ENCODE data around the gene UCHL3. TPM values are rescaled to one million over a fixed set of nuclear protein-coding genes. Genes with fewer than 3 reads are reported as not detected.
A peak's percentile ranks its signal among the peaks of the same experiment; 100 is the strongest.

The UCHL3 gene
- total RNA-seq, 1 experiment from 2014 or later = 50.8 TPM

GRCh38 chr13:75636436-75637180 is 87.0 kb downstream of the UCHL3 start:
- Histone ChIP-seq H3K4ac (ENCODE audit: low read depth, low read length) (no peak overlapping the region), H3K9me3 (ENCODE audit: control insufficient read depth, low read depth, low read length) (no peaks in the 10 kb centered on the region), H3K18ac (ENCODE audit: insufficient read length, low read depth, low read length) (peak overlapping the region; percentile 43), H3K56ac (ENCODE audit: insufficient read length, low read depth, low read length) (no peak overlapping the region), H3K4me2 (ENCODE audit: insufficient read depth, insufficient read length, low read length) (peak overlapping the region; percentile 73), H3K27ac (ENCODE audit: insufficient read length, low read depth, low read length) (no peak overlapping the region), H2AFZ (ENCODE audit: low read length) (no peak overlapping the region), H4K8ac (replicated peaks; ENCODE audit: insufficient read length, low read depth, low read length) (no peak overlapping the region), H3K23me2 (ENCODE audit: insufficient read length, low read depth, low read length, poor library complexity, severe bottlenecking) (peaks cover 12% of the 10 kb centered on the region), H3K79me1 (ENCODE audit: insufficient read depth, low read depth, low read length, poor library complexity, severe bottlenecking) (no peaks in the 10 kb centered on the region), H4K5ac (ENCODE audit: insufficient read length, low read depth, low read length) (no peak overlapping the region), H4K91ac (ENCODE audit: insufficient read length, low read depth, low read length) (no peak overlapping the region), H3K14ac (ENCODE audit: insufficient read depth, low read length) (peak overlapping the region; percentile 68), H3K9ac (ENCODE audit: extremely low read depth, insufficient read length, low read length) (peak overlapping the region; percentile 40), H2BK120ac (ENCODE audit: low read depth, low read length, poor library complexity, severe bottlenecking) (no peak overlapping the region), H3K23ac (ENCODE audit: insufficient read length, low read depth, low read length) (no peak overlapping the region), H3K4me1 (ENCODE audit: insufficient read depth, low read length) (peaks cover 13% of the 10 kb centered on the region; the same call in 1 of the 2 replicates), H2BK15ac (ENCODE audit: low read depth, low read length) (no peak overlapping the region), H3K27me3 (ENCODE audit: insufficient read depth, low read length) (no peaks in the 10 kb centered on the region; the same call in 1 of the 2 replicates), H2BK12ac (ENCODE audit: insufficient read length, low read depth, low read length) (peak overlapping the region; percentile 21), H3T11ph (ENCODE audit: low read length) (no peak overlapping the region), H2AK5ac (ENCODE audit: insufficient read length, low read length) (no peak overlapping the region), H3K79me2 (ENCODE audit: insufficient read depth, low read length) (peaks cover 2% of the 10 kb centered on the region; the same call in 1 of the 2 replicates), H2BK5ac (ENCODE audit: insufficient read length, low read length) (no peak overlapping the region), H4K20me1 (ENCODE audit: control insufficient read depth, insufficient read depth, insufficient read length) (no peaks in the 10 kb centered on the region), H2BK20ac (ENCODE audit: low read depth, low read length, poor library complexity, severe bottlenecking) (no peak overlapping the region)
- DNase-seq = peak; percentile 69
- H3K4me1 Mint-ChIP-seq = peaks cover 31 to 33% of the 10 kb centered on the region in 2 experiments
- H3K4me3 Mint-ChIP-seq = peak overlapping the region; percentile 59 to 80
- H3K27ac Mint-ChIP-seq = no peak overlapping the region
- no peaks in the 10 kb centered on the region for H3K9me3 Mint-ChIP-seq
- H3K36me3 Mint-ChIP-seq (ENCODE audit: insufficient read depth in 1 of 3, low read depth in 3 of 3) = peaks cover 0 to 3% (median 0%) of the 10 kb centered on the region in 3 experiments; a peak in 1 of 7 replicates
- no CpG with 5 or more reads among the region's 58 CpGs for WGBS (ENCODE audit: extremely low coverage, insufficient read length, low lambda C conversion rate)
- H3K27me3 Mint-ChIP-seq (ENCODE audit: low read depth) = peaks cover 31% of the 10 kb centered on the region
- TF ChIP-seq CTCF (conservative IDR thresholded peaks at IDR 0.05) = no peak

Data from H9 (cell line).